ENCODE results near the gene SST. TPM values are rescaled to one million over a fixed set of nuclear protein-coding genes. Genes with fewer than 3 reads are reported as not detected.

SST gene
- total RNA-seq, 1 donor from 2014 or later = not detected

DNA sequence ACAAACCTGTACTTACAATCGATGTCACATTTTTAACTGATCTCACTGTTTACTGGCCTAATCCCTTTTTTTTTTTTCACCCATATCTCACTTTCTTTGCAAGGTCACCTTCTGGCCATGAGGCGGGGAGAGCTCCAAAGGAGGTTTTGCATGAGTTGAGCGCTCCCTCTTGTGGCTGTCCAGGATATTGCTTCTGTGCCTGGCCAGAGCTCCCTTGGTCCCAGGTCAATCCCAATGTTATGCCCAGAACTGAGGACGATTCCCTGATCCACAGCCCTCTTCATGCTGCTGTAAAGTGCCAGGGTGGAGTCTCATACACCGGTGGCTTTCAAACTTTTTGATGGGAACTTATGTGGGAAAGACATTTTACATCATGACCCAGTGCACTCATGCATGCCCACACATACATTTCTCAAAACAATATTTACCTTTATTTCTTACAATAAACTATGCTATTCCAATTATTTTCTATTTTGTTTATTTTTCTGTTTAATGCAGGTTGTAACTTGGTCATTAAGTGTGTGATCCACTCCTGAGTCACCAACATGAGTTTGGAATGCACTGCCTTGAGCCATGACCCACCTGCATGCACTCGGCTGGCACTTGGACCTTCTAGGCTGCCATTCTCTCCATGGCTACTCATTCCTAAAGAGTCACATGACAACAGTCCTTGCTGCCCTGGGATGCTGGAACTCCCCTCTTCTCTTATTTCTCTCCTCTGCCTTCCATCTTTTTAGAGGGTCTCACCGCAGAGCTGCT, 9.6 kb upstream of the SST start:
- Histone ChIP-seq H3K27ac (no peak overlapping the region), H3K36me3 (no peaks in the 10 kb centered on the region), H3K4me1 (no peaks in the 10 kb centered on the region), H3K4me3 (no peak overlapping the region), H3K9me3 (peaks cover 0 to under 1% of the 10 kb centered on the region in 2 donors), H3K27me3 (no peaks in the 10 kb centered on the region)
- intact Hi-C loops (cut with DNase I) = loop anchor here (1.0 kb wide), 2 partner anchors 361 to 460 kb away; no protein-coding TSS in a partner anchor
- DNase-seq (ENCODE audit: low spot score in 2 of 2) = peak in 1 of 2 donors; percentile 80
- TF ChIP-seq, protein P1, sequence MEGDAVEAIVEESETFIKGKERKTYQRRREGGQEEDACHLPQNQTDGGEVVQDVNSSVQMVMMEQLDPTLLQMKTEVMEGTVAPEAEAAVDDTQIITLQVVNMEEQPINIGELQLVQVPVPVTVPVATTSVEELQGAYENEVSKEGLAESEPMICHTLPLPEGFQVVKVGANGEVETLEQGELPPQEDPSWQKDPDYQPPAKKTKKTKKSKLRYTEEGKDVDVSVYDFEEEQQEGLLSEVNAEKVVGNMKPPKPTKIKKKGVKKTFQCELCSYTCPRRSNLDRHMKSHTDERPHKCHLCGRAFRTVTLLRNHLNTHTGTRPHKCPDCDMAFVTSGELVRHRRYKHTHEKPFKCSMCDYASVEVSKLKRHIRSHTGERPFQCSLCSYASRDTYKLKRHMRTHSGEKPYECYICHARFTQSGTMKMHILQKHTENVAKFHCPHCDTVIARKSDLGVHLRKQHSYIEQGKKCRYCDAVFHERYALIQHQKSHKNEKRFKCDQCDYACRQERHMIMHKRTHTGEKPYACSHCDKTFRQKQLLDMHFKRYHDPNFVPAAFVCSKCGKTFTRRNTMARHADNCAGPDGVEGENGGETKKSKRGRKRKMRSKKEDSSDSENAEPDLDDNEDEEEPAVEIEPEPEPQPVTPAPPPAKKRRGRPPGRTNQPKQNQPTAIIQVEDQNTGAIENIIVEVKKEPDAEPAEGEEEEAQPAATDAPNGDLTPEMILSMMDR (IDR thresholded peaks at IDR 0.05) = peak; percentile 75 to 94 (median 93)

DNA sequence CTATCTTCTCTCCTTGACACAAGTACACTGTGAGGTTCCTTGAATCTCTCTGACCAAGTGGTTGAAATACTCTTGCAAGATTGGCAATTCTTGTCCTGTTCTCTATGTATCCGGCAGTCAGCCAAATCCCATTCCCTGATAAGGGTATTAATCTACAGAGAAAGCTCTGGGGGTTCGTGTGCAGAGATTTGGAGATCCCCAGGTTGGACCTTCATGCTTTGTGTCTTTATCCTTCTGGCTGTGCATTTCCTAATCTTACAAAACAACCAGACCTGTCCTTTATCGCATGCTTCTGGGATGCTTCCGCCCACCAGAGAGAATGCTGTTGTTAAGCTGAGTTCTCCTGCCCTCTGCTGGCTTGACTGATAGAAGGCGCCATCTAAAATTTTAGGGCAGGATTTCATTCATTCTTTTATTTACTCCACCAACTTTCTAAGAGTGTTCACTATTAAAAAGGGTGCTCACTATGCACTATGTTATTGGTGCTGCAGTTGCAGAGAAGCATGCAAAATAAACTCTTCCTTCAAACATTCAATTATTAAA, 8.6 kb upstream of the SST start:
- intact Hi-C loops (cut with DNase I) = loop anchor here (1.0 kb wide), 2 partner anchors 359 to 458 kb away; no protein-coding TSS in a partner anchor
- Histone ChIP-seq H3K9me3 (no peaks in the 10 kb centered on the region), H3K36me3 (no peaks in the 10 kb centered on the region), H3K27ac (no peak overlapping the region), H3K4me3 (no peak overlapping the region), H3K4me1 (no peaks in the 10 kb centered on the region), H3K27me3 (no peaks in the 10 kb centered on the region)
- TF ChIP-seq, protein P1 (IDR thresholded peaks at IDR 0.05) = peak; percentile 55 to 63 (median 56)
- DNase-seq (ENCODE audit: low spot score in 2 of 2) = no peak

DNA sequence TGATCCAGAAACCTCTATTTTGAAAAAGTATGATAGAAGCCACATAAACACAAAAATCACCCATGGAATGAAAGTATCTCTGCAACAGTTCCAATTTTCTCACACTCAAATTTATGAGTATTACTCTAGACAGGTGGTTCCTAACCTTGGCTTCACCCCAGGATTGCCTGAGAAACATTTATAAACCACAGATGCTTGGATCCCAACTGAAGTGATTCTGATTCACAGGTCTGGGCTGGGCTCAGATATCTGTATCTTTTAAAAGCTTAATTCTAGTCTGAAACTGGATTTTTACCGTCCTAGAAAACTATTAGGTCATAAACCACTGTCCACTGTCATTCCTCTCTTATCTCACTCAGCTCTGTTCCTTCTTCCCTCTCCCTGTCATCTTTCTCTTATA, 7.4 kb upstream of the SST start:
- H3K4me1 ChIP-seq = no peaks in the 10 kb centered on the region
- DNase-seq (ENCODE audit: low spot score in 2 of 2) = no peak
- intact Hi-C loops (cut with DNase I) = no loop called here
- no peaks in the 10 kb centered on the region for H3K9me3 ChIP-seq
- TF ChIP-seq, protein P1 (IDR thresholded peaks at IDR 0.05) = no peak
- no peaks in the 10 kb centered on the region for H3K36me3 ChIP-seq
- H3K27ac ChIP-seq = no peak overlapping the region
- no peak overlapping the region for H3K4me3 ChIP-seq
- H3K27me3 ChIP-seq = no peaks in the 10 kb centered on the region

DNA sequence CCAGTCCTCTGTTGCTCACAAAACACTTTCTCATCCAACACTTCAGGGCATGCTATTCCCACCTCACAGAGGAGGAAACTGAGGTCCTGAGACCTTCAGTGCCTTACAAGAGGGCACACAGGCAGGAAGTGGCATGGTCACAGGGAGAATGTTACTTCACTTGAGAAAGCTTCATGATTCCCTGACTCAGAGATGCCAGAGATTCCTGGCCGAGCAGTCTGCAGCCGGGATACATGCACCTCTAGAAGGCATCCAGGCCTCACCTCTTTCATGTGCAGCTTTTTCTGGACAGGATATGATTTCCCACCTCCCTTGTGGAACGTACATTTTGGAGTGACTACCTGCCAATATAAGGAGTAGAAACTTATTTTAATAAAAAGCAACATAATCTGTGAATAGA, 2.8 kb upstream of the SST start:
- no peak overlapping the region for H3K27ac ChIP-seq
- H3K27me3 ChIP-seq = no peaks in the 10 kb centered on the region
- H3K9me3 ChIP-seq = no peaks in the 10 kb centered on the region
- intact Hi-C loops (cut with DNase I) = no loop called here
- H3K36me3 ChIP-seq = no peaks in the 10 kb centered on the region
- H3K4me1 ChIP-seq = no peaks in the 10 kb centered on the region
- H3K4me3 ChIP-seq = no peak overlapping the region
- TF ChIP-seq, protein P1 (IDR thresholded peaks at IDR 0.05) = no peak
- no peak for DNase-seq (ENCODE audit: low spot score in 2 of 2)

DNA sequence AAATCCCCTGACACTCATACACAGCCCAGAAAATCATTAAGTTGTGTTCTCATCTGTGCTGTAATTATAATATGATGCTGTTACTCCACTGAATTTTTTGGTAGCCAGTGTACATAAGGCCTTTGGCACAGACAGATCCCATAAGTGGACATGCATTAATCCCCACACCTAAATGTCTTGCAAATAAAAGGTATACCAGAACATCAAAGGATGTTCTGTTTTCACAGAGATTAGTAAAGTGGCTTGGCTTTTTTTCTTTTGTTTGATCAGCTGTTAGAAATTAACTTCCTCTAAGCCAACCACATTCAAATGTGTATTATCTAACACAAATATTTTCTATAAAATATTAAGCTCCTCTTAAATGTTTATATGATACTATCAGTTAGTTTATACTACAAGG, 2.7 kb downstream of the SST start:
- Histone ChIP-seq H3K27ac (no peak overlapping the region), H3K4me3 (no peak overlapping the region), H3K9me3 (no peaks in the 10 kb centered on the region), H3K4me1 (no peaks in the 10 kb centered on the region), H3K36me3 (no peaks in the 10 kb centered on the region), H3K27me3 (no peaks in the 10 kb centered on the region)
- intact Hi-C loops (cut with DNase I) = no loop called here
- no peak for DNase-seq (ENCODE audit: low spot score in 2 of 2)
- TF ChIP-seq, protein P1 (IDR thresholded peaks at IDR 0.05) = no peak

Measured in ascending aorta (tissue), 2 donors.